HG03442 (cell line): ENCODE data around the gene NOS2.
"Not testable (repeated sequence)": the region's sequence is repeated elsewhere in the genome, so short reads cannot be mapped to it uniquely, and the experiment has no call there.

ENCODE experiments used
- ATAC-seq: cut with Tn5 transposase; IDR thresholded peaks from one replicate; pipeline ENCODE4 v1.9.1; 2021; ENCODE audit warnings: mild to moderate bottlenecking, moderate library complexity; ENCODE audit not compliant: unreplicated experiment

The NOS2 gene

GRCh38 chr17:27800522-27800921 lies at the start of gene NOS2:
TSS of gene NOS2 (minus strand) at chr17:27800529. CDS start at chr17:27798809, 1,720 bp downstream.
- ATAC-seq, result no peak

DNA sequence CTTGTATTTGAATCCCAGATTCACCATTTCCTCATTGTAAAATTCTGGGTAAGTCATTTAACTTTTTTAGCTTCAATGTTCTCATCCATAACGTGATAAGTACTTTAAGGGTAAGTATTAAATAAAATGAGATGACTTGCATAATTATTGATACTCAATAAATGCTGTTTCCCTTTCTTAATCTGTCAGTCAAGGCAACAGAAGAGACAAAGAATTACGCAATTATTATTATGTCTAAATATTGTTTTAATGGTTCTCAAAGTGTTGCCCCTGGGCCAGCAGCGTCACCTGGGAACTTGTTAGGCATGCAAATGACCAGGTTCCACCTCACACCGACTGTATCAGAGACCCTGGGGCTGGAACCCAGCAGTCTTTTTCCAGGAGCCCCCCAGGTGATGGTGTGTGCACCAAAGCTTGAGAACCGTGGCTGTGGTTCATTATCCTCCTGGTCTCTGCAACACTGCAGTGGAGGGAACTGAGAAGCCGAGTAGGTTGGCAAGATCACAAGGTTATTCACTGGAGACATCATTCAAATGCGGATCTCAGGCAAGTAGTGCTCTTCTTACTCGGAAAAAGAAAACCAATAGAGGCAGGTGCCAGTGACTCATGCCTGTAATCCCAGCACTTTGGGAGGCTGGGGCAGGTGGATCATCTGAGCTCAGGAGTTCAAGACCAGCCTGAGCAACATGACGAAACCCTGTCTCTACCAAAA lies 49.3 kb upstream of the NOS2 start:
- ATAC-seq, result no peak

DNA sequence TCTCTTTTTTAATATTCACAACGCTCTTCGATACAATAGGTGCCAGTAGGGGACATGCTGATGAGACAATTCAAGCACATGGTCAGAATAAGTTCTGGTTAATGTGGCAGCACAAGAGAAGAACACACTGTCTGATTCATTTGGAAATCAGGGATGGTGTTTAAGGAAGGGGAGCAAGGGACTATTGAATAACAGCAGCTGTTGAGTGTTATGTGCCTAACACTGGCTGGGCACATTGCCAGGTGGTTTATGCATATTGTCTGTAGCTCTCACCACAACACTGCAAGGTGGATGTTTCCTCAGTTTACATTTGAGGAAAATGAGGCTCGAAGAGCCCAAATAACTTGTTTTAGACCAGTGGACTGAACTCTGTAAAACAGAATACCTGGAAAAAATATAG lies 48.6 kb upstream of the NOS2 start:
- ATAC-seq, result no peak

- not testable (repeated sequence) for ATAC-seq
These were observed 46.5 kb upstream of the NOS2 start for GRCh38 chr17:27846808-27847307.

DNA sequence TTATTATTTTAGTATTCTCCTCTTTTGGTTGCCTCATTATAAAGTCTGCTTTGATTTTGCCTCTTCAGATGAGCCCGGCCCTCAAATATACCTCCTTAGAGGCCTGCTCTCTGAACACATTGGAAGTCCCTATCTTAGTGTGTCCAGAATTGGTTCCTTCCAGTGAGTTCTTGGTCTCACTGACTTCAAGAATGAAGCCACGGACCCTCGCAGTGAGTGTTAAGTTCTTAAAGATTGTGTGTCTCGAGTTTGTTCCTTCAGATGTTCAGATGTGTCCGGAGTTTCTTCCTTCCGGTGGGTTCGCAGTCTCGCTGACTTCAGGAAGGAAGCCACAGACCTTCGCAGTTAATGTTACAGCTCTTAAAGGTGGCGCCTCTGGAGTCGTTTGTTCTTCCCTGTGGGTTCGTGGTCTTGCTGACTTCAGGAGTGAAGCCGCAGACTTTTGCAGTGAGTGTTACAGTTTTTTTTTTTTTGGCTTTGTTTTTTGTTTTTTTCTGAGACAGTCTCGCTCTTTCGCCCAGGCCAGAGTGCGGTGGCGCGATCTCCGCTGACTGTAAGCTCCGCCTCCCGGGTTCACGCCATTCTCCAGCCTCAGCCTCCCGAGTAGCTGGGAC lies 45.8 kb upstream of the NOS2 start:
- no peak for ATAC-seq

DNA sequence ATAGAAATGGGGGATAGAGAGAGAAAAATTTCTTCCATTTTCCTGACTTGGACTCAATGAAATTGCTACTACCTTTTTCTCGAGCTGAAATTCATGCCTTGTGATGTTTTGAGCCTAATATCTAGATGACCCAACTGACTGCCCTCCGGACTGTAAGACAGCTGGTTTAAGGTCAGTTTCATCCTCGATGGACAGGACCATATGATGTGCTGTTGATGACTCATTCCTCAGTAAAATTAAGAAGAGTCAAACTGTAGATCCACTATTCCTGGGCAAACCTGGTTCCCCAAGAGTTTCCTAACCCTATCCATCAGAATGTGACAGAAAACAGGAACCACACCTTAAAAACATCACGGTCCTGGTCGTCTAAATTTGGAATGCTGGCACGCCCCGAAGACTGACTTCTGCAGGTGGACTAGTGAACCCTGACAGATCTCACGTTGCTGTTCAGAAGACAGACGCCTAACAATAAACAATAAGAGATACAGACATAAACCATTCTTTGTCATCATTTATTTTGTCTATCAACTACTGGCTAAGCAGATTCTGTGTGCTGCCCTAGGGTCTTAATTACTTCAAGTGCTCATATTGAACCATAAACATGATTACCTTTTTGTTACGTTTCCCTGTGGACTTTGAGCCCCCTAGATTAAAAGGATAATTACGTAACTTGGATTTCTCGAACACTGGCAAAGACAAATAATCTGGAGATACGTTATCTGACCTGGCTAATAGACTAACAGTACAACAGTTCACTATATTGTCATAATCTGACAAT lies 45.1 kb upstream of the NOS2 start:
- ATAC-seq, result no peak

DNA sequence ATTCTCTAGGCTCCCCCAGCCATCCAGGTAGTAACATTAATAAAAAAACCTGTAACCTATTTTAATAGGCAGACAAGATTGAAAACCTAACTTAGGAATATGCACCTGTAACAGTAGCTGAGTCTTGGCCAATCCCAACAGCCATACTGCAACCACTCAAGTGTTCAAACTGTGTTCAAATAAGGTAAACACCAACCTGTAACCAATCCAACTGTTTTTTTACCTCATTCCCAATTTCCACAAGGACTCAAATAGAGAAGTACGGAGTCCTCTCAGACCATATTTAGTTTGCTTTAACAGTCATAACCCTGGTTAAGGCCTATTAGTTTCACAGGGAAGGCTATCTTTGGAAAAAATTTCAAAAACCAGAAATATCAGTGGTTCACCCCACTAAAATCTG lies 40.4 kb upstream of the NOS2 start:
- ATAC-seq, result no peak

DNA sequence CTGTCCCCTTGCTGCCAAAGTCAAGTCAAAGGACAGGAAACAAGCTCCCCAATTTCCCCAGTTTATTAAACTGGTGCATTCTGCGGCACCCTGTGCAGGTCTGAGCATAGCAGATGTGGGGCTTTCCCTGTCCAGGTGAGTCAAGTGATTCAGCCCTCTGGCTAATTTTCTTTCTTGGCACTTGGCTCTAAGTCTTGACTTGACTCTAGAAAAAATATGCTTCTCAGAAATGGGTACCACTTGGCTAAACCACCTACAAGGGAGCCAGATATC lies 40.0 kb upstream of the NOS2 start:
- not testable (repeated sequence) for ATAC-seq

GRCh38 chr17:27839571-27840405 lies 39.5 kb upstream of the NOS2 start:
- ATAC-seq, result not testable (repeated sequence)

GRCh38 chr17:27838607-27839006 lies 38.3 kb upstream of the NOS2 start:
- ATAC-seq, result not testable (repeated sequence)

DNA sequence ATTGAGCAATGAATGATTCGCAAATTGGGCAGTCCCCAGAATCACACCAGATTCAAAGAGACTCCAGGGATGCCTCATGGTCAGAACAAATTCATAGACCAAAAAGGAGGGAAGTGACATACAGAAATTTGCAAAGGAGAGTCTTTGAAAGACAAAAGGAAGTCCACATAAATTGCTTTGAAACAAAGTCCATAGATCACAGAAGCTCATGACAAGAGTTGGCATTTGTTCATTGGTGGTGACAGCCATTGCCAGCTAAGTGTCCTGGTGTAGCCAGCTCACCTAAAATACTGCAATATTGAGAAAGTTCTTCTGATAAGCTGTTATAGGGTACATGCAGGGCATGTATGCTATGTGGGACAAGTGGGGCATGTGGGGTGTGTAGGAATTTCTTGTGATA lies 37.4 kb upstream of the NOS2 start:
- ATAC-seq, result not testable (repeated sequence)

DNA sequence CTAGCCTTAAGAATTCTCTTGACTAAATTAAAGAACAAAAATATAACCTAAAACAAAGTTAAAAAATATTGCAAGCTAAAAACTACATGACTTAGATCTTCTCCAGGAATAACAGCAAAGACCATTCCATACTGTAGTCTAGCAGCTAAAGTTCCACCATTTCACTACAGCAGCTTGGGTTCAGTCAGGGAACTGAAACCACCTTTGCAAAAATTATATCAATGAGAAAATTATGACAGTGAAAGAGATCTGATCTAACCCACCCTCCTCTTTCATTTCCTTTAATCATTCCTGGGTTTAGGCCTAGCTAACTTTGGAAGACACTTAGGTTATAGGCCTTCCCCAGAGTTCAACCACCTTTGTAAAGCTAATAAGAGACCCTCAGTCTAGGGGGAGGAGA lies 36.3 kb upstream of the NOS2 start:
- no peak for ATAC-seq

GRCh38 chr17:27834571-27834970 lies 34.2 kb upstream of the NOS2 start:
- no peak for ATAC-seq

- no peak for ATAC-seq
These were observed 32.5 kb upstream of the NOS2 start for GRCh38 chr17:27832831-27833230.

DNA sequence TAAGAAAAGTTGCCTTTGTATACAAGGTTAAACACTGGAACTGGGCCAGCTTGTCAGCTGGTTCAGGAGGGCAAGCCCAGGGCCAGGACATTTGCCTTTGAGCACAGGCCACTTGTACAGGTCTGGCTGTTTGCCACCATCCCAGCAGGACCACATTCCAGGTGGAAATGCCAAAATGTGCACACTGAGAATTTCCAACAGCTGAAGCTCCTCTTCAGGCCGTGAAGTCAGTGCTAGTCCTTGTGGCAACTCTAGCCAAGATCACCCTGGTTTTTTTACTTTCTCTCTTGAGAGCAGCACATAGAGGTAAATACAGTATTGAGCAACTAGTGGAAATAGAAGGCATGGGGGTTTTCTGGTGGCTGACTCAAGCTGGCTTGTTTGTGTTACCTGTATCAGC lies 29.6 kb upstream of the NOS2 start:
- not testable (repeated sequence) for ATAC-seq

GRCh38 chr17:27829143-27829711 lies 28.9 kb upstream of the NOS2 start:
- ATAC-seq, result not testable (repeated sequence)

GRCh38 chr17:27825459-27825858 lies 25.1 kb upstream of the NOS2 start:
- ATAC-seq, result no peak

DNA sequence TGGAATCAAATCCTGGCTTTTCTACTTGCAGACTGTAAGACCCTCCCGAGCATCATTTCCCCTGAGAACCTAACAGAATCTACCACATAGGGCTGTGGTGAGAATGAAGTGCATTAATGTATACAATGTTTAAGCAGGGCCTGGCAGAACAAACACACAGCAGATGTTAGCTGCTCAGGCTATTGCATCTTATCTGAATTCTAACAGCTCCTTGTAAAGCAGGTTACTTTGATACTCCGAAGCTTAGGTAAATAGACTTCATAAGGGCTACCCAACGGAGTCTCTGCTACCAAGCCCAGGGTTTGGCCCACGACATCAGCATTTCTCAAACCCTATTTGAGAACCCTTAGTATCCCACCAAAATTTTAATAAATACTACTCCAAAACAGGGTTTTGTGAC lies 24.4 kb upstream of the NOS2 start:
- ATAC-seq, result no peak

GRCh38 chr17:27824176-27824715 lies 23.9 kb upstream of the NOS2 start:
- ATAC-seq, result no peak

GRCh38 chr17:27822108-27822507 lies 21.8 kb upstream of the NOS2 start:
- not testable (repeated sequence) for ATAC-seq
